K562 (cell line): Measurements from ENCODE around the gene KRTCAP2. TPM values are rescaled to one million over a fixed set of nuclear protein-coding genes. Genes with fewer than 3 reads are reported as not detected.

ENCODE experiments used
- ATAC-seq: fragments of 200-7000 bp; cut with Tn5 transposase; 3 replicates; pipeline ENCODE4 v1.9.1; 2020; ENCODE audit warnings: moderate library complexity
- BruUV-seq: library from RNA; stranded (reverse); fragments of 400-500 nt; replicated peaks from 2 replicates; lab custom pipeline; 2021; lab: Mats Ljungman, UMichigan
- CTCF ChIA-PET: fragments of 300-600 bp; formaldehyde crosslinking; extraction: SDS; loops from one replicate; lab custom pipeline; 2021; ENCODE audit warnings: low intra/inter-chr PET ratio; lab: Yijun Ruan, JAX
- POLR2A ChIA-PET: fragments of 300-600, 350-650 bp; sonication (Branson Sonifier 250); formaldehyde crosslinking; extraction: SDS; loops from one replicate; lab custom pipeline; 2021; ENCODE audit warnings: antibody characterized with exemption, inconsistent platforms; lab: Yijun Ruan, JAX
- DNase-seq, 4 experiments: peaks; one replicate each; pipeline versions ENCODE4 v3.0.0 to v3.0.0-alpha.2; 2011 to 2018; ENCODE audit warnings: low spot score in 3 of 4, mixed read lengths in 3 of 4; ENCODE audit errors: extremely low read depth in 1 of 4
- FAIRE-seq: peaks from 2 replicates; lab custom pipeline; 2011; peaks lifted over from hg19 to GRCh38; lab: Jason Lieb, UNC
- H2AFZ ChIP-seq: 2 replicates; pipeline ENCODE4 v1.6.0; 2011; ENCODE audit warnings: low read depth, low read length, control low read depth, inconsistent platforms
- H3K27ac ChIP-seq: fragments of 200-600 bp; 3 replicates; pipeline ENCODE4 v1.8.0; 2011; ENCODE audit warnings: low read depth, mild to moderate bottlenecking, control low read depth, inconsistent platforms, low read length, moderate library complexity, mixed read lengths; ENCODE audit errors: extremely low read depth
- H3K27me3 ChIP-seq, 2 experiments: fragments of 300-600 bp in 1 of 2; 2 replicates in 1 of 2; 3 replicates in 1 of 2; pipeline versions ENCODE4 v1.6.0 to v1.8.0; 2011; ENCODE audit warnings: inconsistent platforms in 2 of 2, low read length in 2 of 2, mild to moderate bottlenecking in 1 of 2, mixed read lengths in 1 of 2, moderate library complexity in 1 of 2; ENCODE audit not compliant: control insufficient read depth in 2 of 2, insufficient read depth in 2 of 2
- H3K36me3 ChIP-seq: fragments of 300-600 bp; 3 replicates; pipeline ENCODE4 v1.8.0; 2011; ENCODE audit warnings: mild to moderate bottlenecking, low read length, inconsistent platforms; ENCODE audit not compliant: control insufficient read depth, insufficient read depth
- H3K4me1 ChIP-seq, 2 experiments: fragments of 200-600 bp in 1 of 2; replicated peaks in 1 of 2; 2 replicates in 1 of 2; 3 replicates in 1 of 2; pipeline versions ENCODE4 v1.5.1 to v1.8.0; 2011; ENCODE audit warnings: inconsistent platforms in 2 of 2, low read length in 2 of 2, mild to moderate bottlenecking in 1 of 2, mixed read lengths in 1 of 2, moderate library complexity in 1 of 2; ENCODE audit not compliant: control insufficient read depth in 2 of 2, insufficient read depth in 2 of 2
- H3K4me2 ChIP-seq: 2 replicates; pipeline ENCODE4 v1.6.1; 2011; ENCODE audit warnings: low read length, control low read depth, inconsistent platforms, mixed read lengths; ENCODE audit not compliant: insufficient read depth
- H3K4me3 ChIP-seq: fragments of 200-600 bp; sonication (generic), shearing (Covaris generic); 2 replicates; pipeline ENCODE4 v1.5.1; 2016; ENCODE audit warnings: control low read depth, inconsistent platforms
- H3K79me2 ChIP-seq: fragments of 200-600 bp; 3 replicates; pipeline ENCODE4 v1.8.0; 2011; ENCODE audit warnings: low read length, inconsistent platforms; ENCODE audit not compliant: control insufficient read depth, insufficient read depth
- H3K9ac ChIP-seq, 2 experiments: 2 replicates each; pipeline versions ENCODE4 v1.6.0 to v1.6.1; 2011; ENCODE audit warnings: low read depth in 2 of 2, low read length in 2 of 2, control low read depth in 1 of 2, inconsistent platforms in 1 of 2, mild to moderate bottlenecking in 1 of 2, mixed read lengths in 1 of 2; ENCODE audit not compliant: insufficient read depth in 1 of 2
- H3K9me1 ChIP-seq: one replicate; pipeline ENCODE4 v1.6.0; 2011; ENCODE audit warnings: inconsistent platforms, mild to moderate bottlenecking, low read length, moderate library complexity; ENCODE audit not compliant: control insufficient read depth, insufficient read depth
- H3K9me3 ChIP-seq: replicated peaks from 2 replicates; pipeline ENCODE4 v1.5.1; 2011; ENCODE audit warnings: low read depth, low read length, inconsistent platforms; ENCODE audit not compliant: control insufficient read depth, insufficient read depth
- H4K20me1 ChIP-seq: replicated peaks from 2 replicates; pipeline ENCODE4 v1.6.1; 2011; ENCODE audit warnings: low read length, inconsistent platforms, mixed read lengths; ENCODE audit not compliant: control insufficient read depth, insufficient read depth
- CBX8 ChIP-seq: fragments of 200-600 bp; sonication (generic); IDR thresholded peaks from 2 replicates; pipeline ENCODE4 v1.6.1; 2012; ENCODE audit warnings: borderline replicate concordance, mixed run types, low read depth, mild to moderate bottlenecking, moderate library complexity, mixed read lengths, low read length, control low read depth, inconsistent platforms; ENCODE audit not compliant: poor library complexity, severe bottlenecking; ENCODE audit errors: extremely low read depth
- CHD1 ChIP-seq: fragments of 200-600 bp; sonication (generic); IDR thresholded peaks from one replicate; pipeline ENCODE4 v1.6.1; 2012; ENCODE audit warnings: mild to moderate bottlenecking, moderate library complexity, low read length, inconsistent platforms
- CLOCK ChIP-seq: fragments of 250-450 bp; sonication (Bioruptor Pico); IDR thresholded peaks from 2 replicates; pipeline ENCODE4 v1.4.0; 2020; ENCODE audit warnings: mild to moderate bottlenecking, moderate library complexity, borderline replicate concordance
- CREB3L1 ChIP-seq: fragments of 450-650 bp; IDR thresholded peaks from 2 replicates; pipeline ENCODE4 v1.6.1; 2014; ENCODE audit warnings: low read depth, mild to moderate bottlenecking, moderate library complexity, borderline replicate concordance
- HDAC8 ChIP-seq: fragments of 450-650 bp; IDR thresholded peaks from 2 replicates; pipeline ENCODE4 v1.6.1; 2016; ENCODE audit warnings: mild to moderate bottlenecking, missing genetic modification characterization, moderate library complexity, missing compliant biosample characterization
- HES1 ChIP-seq: fragments of 450-650 bp; IDR thresholded peaks from 2 replicates; pipeline ENCODE4 v1.6.1; 2016; ENCODE audit warnings: low read depth, mild to moderate bottlenecking, moderate library complexity
- KAT2B ChIP-seq: IDR thresholded peaks from one replicate; pipeline ENCODE4 v1.6.1; 2012; ENCODE audit warnings: low read depth, mild to moderate bottlenecking, control low read depth, inconsistent platforms, low read length, moderate library complexity
- PREB ChIP-seq: sonication (generic); formaldehyde crosslinking; IDR thresholded peaks from 2 replicates; pipeline ENCODE4 v1.8.1; 2023; ENCODE audit warnings: mild to moderate bottlenecking, missing genetic modification reagents
- SIRT6 ChIP-seq: IDR thresholded peaks from one replicate; pipeline ENCODE4 v1.6.1; 2012; ENCODE audit warnings: low read depth, mild to moderate bottlenecking, control low read depth, inconsistent platforms, low read length, moderate library complexity
- THRAP3 ChIP-seq: fragments of 450-650 bp; IDR thresholded peaks from 2 replicates; pipeline ENCODE4 v1.6.1; 2016; ENCODE audit warnings: mild to moderate bottlenecking, inconsistent platforms, borderline replicate concordance
- ZNF511 ChIP-seq: sonication (generic); formaldehyde crosslinking; IDR thresholded peaks from 2 replicates; pipeline ENCODE4 v1.8.0; 2022; ENCODE audit warnings: mild to moderate bottlenecking, missing genetic modification reagents
- WGBS: fragments of 100-300 bp; shearing (Covaris generic); methylation state at CpG from one replicate; pipeline ENCODE4 v1.1.6; 2016; ENCODE audit warnings: low coverage, mixed read lengths; ENCODE audit not compliant: insufficient coverage; ENCODE audit errors: missing lambda C conversion rate; 5-methylcytosine and 5-hydroxymethylcytosine counted together
- in situ Hi-C: fragments of 300-500 bp; cut with MboI; formaldehyde crosslinking; loops from 4 replicates; pipeline ENCODE4 v1.15.0; 2018; ENCODE audit warnings: inconsistent platforms, mixed read lengths
- intact Hi-C: fragments of 100-400 bp; cut with micrococcal nuclease; formaldehyde crosslinking; loops from 2 replicates; pipeline ENCODE4 v1.14.2; 2022
- polyA plus RNA-seq, 8 experiments: library from polyadenylated mRNA; depleted of rRNA in 4 of 8; stranded (reverse) in 5 of 8; unstranded in 3 of 8; fragments of >200 nt; fragmentation: Nextera tagmentation in 2 of 8; fragmentation: Illumina TruSeq in 1 of 8; extraction: Ambion mirVana in 2 of 8; extraction: Trizol in 1 of 8; gene quantifications; 2 replicates each; pipeline versions ENCODE4 v1.2.1 to v1.2.3, GENCODE V29; 2011 to 2014; ENCODE audit warnings: inconsistent platforms in 1 of 8, missing spikeins in 1 of 8
- total RNA-seq, 7 experiments: library from RNA; depleted of rRNA in 6 of 7; stranded (reverse); fragments of >200 nt in 6 of 7; fragmentation: Illumina TruSeq in 2 of 7; extraction: Trizol in 2 of 7; gene quantifications; 2 replicates each; pipeline versions ENCODE4 v1.2.1 to v1.2.3, GENCODE V29; 2011 to 2021; ENCODE audit warnings: low replicate concordance in 1 of 7

KRTCAP2 gene
- total and polyA plus RNA-seq, 9 of the 15 experiments (the other 6 are each of a cell fraction or from before 2014, with no cell fraction given), result 126 to 436 (median 244) TPM

GRCh38 chr1:155166051-155166470, 7.0 kb downstream of the KRTCAP2 start:
- no peaks in the 10 kb centered on the region for H4K20me1 ChIP-seq
- DNase-seq, result no peak
- no peak overlapping the region for H3K27ac ChIP-seq
- no peak overlapping the region for H3K4me3 ChIP-seq
- FAIRE-seq, result no peak
- no peaks in the 10 kb centered on the region for H3K27me3 ChIP-seq
- no peaks in the 10 kb centered on the region for H3K79me2 ChIP-seq
- H3K9me3 ChIP-seq, result no peaks in the 10 kb centered on the region
- BruUV-seq, result no TSS peak
- ATAC-seq, result no peak
- H3K9ac ChIP-seq, result peak overlapping the region in 1 of 2 experiments; percentile 65; a peak in 1 of 4 replicates
- H3K4me2 ChIP-seq, result no peak overlapping the region
- no peak overlapping the region for H2AFZ ChIP-seq
- in situ Hi-C loops (loop anchor here (5.0 kb wide), 1 partner anchor 74 kb away; no protein-coding TSS in a partner anchor), intact Hi-C loops (loop anchor here (5.0 kb wide), 1 partner anchor 54 kb away; no protein-coding TSS in a partner anchor)
- POLR2A ChIA-PET, result interaction anchor here (0.6 to 1.0 kb wide), 3 partner anchors 36 to 88 kb away, joined by 3 to 5 read pairs (median 5); no protein-coding TSS in a partner anchor
- no peaks in the 10 kb centered on the region for H3K9me1 ChIP-seq
- CTCF ChIA-PET, result interaction anchor here (2.8 to 4.4 kb wide), 2 partner anchors 71 to 75 kb away, joined by 59 read pairs; no protein-coding TSS in a partner anchor
- 58% methylated on average over 8 of the region's 8 CpGs for WGBS
- H3K36me3 ChIP-seq, result peaks cover 23% of the 10 kb centered on the region
- peaks cover 4 to 11% of the 10 kb centered on the region in 2 experiments; a peak in 4 of 5 replicates for H3K4me1 ChIP-seq
- TF ChIP-seq CREB3L1 (no peak), CLOCK (CRISPR knock-in tag) (no peak), KAT2B (no peak), CHD1 (no peak), ZNF511 (no peak), THRAP3 (no peak), HES1 (no peak), HDAC8 (tag) (no peak), PREB (CRISPR knock-in tag) (no peak), SIRT6 (no peak), CBX8 (no peak)
